ENCODE measurements around the gene NAA80.

NAA80 gene, protein sequence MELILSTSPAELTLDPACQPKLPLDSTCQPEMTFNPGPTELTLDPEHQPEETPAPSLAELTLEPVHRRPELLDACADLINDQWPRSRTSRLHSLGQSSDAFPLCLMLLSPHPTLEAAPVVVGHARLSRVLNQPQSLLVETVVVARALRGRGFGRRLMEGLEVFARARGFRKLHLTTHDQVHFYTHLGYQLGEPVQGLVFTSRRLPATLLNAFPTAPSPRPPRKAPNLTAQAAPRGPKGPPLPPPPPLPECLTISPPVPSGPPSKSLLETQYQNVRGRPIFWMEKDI

DNA sequence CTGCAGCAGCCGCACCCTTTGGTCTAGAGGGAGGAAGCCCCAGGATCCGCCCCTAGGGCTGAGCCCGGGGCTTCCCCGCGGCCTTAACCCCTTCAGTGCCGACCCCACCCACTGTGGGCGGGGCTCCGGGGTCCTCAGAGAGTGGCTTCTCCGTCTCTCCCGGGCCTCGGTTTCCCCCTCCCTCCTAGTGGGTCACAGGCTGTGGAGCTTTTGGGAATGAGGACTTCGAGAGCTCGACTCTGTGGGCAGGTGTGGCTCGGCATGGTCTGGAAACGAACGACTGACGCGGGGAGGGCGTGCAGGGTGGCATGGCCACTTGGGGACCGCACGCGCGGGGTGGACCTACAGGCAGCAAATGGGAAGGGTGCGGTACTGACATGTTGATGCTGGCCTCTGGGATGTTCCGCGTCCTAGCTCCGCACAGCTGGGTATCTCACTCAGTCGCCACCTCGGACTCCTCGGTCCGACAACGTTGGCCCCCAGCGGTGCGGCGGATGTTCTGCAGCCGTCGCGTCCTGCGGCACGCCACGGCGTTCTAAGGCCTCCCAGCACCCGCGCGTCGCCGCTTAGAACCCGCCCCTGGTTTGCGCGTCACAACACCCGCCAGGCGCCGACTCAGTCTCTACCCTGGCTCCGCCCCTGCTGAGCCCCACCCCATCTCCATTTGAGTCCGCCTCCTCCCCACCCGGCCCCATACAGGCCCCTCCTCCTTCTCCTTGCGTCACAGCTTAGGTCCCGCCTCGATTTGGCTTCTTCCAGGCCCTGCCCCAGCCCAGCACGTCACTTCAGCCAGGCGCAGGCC lies at the start of gene NAA80, which contains the start of gene HYAL3:
NAA80 (minus strand) TSS at position 570 of the 802 bp plus-strand sequence. CDS start 1,942 bp downstream, outside the sequence.
HYAL3 (minus strand) TSS at position 570 of the 802 bp plus-strand sequence. CDS start 3,803 bp downstream, outside the sequence.
- DNase-seq = peak; percentile 93

DNA sequence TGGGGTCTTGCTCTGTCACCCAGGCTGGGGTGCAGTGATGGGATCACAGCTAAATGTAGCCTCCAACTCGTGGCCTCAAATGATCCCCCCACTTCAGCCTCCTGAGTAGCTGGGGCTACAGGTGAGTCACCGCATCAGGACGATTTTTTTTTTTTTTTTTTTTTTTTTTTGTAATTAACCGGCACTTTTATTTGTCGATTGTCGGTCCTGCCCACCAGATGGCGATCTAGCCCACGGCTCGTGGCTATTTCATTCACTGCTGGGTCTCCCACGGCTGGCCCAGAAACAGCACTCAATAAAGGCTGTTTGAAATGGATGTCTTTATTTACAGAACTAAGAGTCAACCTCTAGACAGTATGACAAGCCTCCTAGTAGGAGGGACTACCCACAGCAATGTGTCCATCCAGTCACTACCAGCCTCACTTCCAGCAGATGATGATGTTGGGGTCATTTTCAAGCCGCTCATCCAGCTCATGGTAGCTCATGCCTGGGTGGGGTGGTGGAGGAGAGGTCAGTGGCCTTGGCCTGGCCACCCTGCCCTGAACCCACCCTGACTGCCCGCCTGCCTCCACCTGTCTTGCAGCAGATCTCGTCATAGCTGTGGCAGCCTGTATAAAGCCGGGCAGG lies 48.1 kb upstream of the NAA80 start:
- peak; percentile 57 for DNase-seq

DNA sequence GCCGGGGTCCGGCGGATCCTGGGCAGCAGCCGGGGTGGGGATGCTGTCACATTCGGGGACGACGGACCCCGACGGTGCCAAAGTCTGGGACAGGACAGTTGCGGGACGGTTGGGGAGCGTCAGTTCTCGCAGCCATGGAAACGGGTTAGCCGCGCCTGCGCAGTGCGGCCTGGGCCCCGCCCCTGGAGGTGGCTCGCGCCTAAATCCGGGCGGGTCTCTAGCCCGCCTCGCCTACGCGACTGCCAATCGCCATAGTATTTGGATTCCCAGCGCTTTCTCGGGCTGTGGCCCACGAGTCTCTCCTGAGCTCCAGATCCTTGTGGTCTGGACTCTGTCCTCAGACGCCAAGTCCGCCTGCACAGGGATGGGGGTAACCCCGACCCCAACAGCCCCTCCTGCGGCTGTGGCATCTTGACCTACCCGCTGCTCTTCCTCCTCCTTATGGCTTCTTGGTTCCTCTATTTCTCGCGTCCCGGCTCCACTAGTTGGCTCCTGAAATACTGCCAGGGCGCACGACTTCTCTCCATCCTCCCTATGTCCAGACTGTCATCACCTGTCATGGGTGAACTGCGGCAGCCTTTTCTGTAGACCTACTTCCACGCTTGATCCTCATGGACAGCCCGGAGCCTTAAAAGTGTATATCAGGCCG lies 46.5 kb upstream of the NAA80 start, which contains the start of gene ZMYND10:
ZMYND10 (minus strand) TSS at position 147 of the 649 bp plus-strand sequence. CDS start 153 bp downstream, outside the sequence.
- no peak for DNase-seq

DNA sequence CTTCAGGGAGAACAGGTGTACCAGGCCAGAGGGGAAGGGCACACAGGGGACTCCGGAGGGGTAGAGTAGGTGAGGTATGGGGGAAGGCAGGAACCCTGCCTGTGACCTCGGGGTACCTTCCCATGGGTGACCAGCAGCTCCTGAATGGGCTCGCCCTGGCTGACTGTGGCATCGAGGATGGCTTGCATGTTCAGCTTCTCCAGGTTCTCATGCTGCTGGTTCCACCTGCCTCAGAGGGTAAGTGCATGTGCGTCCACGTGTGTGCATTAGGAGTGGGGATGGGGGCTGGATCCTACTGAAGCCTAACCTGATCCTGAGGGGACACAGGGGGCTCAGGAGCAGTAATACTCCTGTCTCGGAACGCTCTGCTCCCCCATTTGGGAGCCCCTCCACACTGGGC lies 45.8 kb upstream of the NAA80 start:
- no peak for DNase-seq

DNA sequence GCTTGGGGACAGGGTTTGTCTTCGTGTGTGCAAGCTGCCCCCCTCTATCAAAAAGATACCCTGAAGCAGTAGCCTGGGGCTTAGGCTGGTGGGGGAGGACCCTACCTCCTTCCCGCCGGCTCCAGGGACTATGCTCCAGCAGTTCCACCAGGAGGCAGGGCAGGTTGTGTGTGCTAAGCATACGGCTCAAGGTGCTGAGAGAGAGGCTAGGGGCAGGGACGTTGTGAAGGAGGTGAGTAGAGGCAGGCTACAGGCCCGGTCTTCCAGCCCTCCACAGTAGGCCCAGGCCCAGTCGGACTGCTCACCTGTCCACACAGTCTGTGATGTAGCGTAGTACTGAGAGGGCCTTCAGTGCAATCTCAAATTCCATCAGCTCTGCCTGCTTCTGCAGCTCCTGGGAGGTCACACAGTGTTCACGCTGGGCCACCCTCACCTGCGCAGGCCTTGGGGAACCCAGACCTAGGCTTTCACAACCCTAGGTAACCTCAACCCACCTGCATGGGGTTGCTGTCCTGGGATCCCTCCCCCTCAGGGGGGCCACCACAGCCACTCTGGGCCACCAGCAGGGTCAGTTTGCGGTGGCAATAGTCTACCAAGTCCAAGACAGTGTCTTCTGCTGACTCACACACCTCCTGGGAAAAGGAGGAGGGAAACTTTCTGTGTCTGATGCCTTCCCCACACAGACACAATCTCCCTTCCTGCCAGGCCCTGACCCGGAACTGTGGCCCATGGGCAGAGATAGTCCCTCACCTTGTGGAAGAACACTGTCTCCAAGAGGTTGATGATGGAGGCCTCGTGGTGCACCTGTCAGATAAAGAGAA lies 43.8 kb upstream of the NAA80 start:
- no peak for DNase-seq

DNA sequence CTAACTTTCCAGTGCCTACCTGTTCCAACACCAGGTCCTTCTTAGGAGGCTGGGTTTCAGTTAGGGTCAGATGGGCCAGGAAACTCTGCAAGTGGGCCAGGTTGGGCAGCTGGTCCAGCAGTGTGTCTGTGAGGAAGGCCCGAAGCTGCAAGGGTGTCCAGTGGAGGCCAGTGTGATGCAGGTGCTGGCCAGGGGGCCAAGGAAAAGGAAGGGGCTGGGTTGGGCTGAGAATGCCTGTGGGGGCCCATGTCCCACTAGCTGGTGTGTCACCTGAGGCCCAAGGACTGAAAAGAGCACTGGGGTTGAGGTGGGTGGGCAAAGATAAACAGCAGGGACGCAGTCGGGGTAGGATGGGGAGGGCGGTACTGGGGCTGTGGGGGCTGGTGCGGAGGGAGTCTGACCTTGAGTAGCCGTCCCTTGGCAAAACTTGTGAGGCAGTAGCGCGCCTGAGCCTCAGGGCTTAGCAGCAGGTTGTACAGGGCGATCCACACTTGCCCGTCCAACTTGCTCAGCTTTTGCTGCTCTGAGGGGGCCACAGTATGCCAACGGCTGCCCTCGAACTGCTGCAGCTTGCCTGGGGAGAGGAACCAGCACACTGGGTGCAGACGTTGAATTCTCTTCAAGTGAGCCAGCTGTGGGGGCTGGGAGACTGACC lies 42.9 kb upstream of the NAA80 start:
- no peak for DNase-seq

DNA sequence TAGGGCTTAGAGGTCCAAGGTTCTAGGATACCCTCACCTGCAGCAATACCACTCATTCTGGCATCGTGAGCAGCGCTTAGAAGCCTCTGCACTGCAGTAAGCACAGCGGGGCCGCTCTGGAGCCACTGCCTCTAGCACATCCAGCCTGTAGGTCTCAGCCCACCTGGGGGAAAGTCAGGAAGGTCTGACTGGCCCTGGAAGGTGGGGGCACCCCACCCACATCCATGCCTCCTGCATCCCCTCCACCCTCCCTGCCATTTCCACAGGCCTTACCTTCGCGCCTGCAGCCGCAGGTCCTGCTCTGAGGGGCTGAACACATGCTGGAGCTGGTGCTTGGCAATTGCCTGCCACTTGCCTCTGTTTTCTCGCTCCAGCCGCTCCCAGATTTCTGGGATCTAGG lies 42.3 kb upstream of the NAA80 start:
- DNase-seq = no peak

DNA sequence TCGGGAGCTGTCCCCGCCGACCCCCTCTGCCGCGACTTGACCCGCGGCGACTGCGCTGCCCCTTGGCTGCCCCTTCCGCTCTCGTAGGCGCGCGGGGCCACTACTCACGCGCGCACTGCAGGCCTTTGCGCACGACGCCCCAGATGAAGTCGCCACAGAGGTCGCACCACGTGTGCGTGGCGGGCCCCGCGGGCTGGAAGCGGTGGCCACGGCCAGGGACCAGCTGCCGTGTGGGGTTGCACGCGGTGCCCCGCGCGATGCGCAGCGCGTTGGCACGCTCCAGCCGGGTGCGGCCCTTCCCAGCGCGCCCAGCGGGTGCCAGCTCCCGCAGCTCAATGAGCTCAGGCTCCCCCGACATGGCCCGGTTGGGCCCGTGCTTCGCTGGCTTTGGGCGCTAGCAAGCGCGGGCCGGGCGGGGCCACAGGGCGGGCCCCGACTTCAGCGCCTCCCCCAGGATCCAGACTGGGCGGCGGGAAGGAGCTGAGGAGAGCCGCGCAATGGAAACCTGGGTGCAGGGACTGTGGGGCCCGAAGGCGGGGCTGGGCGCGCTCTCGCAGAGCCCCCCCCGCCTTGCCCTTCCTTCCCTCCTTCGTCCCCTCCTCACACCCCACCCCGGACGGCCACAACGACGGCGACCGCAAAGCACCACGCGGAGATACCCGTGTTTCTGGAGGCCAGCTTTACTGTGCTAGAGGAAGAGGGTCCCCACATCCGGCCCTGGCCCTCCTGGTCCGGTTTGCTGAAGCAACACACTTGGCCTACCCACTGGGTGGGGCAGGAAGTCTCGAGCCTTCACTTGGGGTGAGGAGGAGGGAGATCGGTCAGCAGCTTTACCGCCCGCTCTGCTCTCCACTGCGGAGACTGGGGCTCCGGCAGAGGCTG lies 41.5 kb upstream of the NAA80 start, which contains the start of gene RASSF1:
RASSF1 (minus strand) TSS at position 389 of the 882 bp plus-strand sequence; CDS start at position 358, 31 bp downstream.
- no peak for DNase-seq

DNA sequence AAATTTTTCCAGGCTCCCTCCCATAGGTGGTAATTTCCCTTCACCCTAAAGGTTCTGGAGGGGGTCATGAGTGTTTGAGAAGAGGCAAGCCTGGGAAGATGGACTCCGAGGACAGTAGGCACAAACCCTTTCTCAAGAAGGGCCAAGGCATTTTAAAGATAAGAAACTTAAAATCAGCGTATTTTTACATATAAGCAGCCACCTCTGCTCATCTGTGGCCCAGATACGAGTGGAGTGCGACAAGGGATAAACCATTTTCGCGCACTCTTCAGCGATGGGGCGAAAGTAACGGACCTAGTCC lies 40.9 kb upstream of the NAA80 start:
- no peak for DNase-seq

DNA sequence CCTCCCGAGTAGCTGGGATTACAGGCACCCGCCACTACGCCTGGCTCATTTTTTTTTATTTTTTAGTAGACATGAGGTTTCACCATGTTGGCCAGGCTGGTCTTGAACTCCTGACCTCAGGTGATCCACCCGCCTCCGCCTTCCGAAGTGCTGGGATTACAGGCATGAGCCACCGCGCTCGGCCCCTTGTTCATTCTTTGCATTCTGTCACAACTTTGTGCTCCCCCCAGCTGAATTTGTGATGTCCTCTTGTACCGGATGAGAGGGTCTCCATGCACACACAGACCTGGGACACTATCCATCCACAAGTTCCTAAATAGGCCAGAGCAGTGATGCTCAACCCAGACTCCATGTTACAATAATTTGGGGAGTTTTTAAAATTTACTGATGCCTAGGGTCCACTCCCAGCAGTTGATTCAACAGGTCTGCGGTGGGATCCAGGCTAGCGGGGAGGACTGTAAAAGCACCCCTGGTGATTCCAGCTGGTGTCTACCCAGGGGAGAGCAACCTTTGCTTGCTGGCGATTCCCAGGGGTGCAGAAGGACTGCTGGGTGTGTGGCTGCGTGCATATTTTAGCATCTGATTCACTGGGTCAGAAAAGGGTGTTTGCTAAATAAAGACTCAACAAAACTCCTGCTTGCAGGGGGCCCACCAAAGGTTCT lies 40.4 kb upstream of the NAA80 start:
- DNase-seq = no peak

DNA sequence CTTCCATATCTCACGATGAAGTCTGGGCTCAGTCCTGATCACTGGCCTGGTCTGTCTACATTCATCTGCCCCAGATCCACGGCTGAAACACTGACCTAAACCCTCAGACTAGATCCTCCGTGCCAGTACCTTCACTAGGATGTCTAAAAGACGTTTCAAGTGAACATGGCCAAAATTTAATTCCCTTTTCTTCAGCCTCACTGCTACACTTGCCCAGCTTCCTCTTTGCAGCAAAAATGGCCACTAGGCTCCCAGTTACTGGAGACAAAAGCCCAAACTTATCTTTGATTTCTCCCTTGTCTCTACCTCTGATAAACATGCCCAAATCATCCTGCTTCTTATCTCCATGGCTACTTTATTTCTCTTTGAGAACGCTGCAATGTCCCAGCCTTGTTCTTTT lies 39.8 kb upstream of the NAA80 start:
- no peak for DNase-seq

DNA sequence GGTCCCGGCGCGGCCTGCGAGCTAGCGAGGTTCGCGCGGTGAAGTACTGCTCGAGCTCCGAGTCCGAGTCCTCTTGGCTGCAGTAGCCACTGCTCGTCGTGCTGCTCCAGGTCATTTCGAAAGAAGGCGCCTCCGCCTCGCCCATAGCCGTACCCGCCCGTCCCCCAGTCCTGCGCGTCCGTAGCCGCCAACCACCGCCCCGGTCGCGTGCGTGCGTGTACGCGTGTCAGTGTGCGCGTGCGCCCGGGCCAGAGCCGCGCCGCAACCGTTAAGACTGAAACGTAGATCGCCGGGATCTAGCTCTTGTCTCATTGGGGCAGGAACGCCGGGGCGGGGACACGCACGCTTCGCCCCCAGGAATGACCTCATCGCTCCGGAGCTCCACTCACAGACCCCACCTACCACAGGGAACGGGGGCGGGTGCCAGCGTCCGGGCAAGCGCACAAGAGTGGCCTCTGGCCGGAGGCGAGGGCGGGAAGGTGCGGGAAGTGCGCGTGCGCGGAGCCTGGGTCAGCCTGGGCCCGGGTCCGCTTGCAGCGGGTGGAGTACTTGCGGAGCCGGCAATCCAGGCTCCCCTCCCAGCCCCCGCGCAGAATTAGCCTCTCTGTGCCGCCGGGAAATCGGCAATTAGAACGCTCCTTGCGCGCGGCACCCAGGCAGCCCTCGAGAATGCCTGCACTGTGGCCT lies 38.1 kb upstream of the NAA80 start:
- peak; percentile 92 for DNase-seq

DNA sequence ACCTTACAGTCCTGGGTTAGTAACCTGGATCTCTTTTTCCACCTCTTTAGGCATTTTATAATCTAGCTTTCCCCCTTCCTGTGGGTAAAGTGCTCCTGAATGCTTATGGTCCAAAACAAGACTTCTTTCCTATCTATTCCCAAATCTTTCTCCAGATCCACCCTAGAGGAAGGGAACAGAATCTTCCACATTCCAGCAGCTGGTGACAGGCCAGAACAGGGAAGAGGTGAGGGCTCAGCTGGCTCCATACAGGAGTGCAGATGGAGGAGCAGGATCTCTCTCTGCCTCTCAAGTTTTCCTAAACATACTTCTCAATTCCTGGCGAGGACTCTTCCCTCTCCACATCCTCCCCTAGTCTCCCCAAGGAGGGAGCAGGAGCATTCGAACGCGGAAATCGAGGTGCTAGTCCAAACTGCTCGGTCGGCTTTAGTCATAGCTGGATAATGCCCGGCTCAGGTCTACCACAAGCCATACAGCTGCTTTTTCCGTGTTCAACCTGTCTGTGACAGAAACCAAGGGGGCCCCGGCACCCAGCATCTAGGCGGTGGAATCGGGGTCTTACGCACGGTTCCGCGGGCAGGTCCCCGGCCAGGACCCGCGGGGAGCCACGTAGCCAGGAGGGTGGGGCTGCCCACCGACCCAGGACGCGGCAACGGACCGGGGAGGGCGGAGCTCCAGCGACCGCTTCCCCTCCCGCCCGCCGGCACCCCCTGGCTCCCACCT lies 37.4 kb upstream of the NAA80 start:
- peak; percentile 6 for DNase-seq

DNA sequence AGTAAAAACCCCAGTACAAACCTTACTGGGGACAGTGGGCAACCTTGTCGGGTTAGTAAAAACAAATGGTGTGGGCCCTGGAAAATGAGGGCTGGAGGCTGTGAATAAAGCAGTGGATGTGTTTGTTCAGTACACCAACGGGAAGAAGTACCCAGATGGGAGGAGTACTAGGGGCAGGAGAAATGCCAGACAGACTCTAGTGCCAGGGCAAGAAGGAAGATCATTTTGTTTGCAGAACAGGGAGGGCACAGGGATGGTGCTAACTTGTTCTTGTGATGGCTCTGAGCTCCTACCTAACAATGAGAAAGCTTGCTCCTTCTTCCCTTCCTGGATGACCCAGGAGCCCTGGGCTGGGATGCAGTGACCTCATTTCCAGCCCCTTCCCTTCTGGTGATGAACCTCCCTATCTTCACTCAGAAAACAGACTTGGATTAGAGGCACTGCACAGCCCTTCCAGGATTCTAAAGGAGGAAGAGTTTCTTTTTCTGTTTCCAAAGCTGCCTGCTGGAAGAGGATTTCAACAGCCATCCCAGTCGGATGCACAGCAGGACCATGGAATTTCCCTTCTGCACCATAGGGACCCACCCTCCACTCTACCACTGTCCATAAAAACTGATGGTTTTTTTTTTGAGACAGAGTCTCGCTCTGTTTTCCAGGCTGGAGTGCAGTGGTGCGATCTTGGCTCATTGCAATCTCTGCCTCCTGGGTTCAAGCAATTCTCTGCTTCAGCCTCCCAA lies 35.3 kb upstream of the NAA80 start:
- no peak for DNase-seq

DNA sequence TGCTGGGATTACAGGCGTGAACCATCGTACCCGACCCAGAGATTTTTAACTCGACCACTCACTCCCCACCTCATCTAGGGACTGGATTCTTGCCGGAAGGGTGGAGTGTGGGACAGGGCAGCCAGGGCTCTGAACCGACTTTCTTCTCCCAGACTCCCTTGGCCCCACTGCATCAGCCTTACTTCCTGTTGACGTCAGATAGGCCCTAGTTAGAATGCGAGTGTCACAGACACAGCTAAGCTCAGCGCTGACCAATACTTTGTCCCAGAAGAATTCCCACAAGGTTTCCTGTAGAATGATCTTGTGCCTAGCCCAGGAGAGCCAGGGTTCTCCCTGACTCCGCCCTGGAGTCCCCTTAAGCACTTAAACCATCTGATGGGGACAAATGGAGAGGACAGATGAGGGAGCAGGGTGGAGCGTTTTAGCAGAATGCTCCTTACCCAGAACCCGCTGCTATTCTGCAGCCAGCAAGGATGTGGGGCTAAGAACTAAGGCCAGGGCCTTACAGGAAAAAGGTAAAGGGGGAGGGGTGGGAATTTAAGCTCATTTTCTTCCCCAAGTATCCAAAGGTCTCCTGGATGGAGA lies 34.6 kb upstream of the NAA80 start:
- DNase-seq = no peak

DNA sequence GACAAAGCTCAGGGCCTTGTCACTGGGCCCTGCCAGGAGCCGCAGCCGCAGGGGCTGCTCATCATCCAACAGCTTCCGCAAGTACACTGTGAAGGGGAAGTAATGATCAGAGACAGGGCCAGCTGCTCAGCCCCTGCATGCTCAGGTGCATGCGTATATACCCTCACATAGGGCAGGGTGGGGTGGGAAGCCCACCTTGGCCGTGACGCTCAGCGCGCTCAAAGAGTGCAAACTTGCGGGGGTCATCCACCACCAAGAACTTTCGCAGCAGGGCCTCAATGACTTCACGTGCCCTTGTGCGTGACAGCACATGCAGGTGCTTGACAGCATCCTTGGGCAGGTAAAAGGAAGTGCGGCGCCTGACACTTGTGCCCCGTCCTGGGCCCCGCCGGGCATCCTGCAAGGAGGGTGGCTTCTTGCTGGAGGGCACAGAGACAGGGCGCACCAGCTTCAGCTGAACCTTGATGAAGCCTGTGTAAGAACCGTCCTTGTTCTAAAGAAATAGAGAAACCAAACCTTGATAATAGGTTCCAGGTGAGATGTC lies 32.2 kb upstream of the NAA80 start:
- no peak for DNase-seq

DNA sequence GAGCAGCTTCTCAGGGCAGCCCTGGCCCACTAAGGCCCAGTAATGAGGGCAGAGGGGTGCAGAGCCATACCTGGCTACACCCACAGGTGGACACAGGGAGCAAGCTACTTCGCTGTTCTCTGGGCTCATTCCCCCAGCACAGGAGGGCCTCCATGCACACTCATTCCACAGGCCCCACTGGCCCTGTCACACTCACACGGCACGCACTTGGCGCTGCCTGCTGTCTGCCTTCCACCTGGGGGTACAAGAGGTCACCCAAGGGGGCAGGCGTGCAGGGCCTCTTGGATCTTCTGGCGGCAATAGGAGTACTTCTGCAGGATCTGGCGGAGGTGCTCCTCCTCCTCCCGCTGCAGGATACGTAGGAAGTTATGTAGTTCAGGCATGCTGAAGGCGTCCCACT lies 31.1 kb upstream of the NAA80 start:
- DNase-seq = no peak
